Measurements from ENCODE around the gene ARID1B. TPM values are rescaled to one million over a fixed set of nuclear protein-coding genes. Genes with fewer than 3 reads are reported as not detected.

ARID1B gene
- total RNA-seq, 1 donor from 2014 or later: 248 TPM

- ChIA-PET POLR2A (no interaction called here), CTCF (no interaction called here)
- intact Hi-C loops (cut with micrococcal nuclease): no loop called here
- H3K27ac Mint-ChIP-seq: no peak overlapping the region
- ATAC-seq (ENCODE audit: low read depth) (no peak), DNase-seq (no peak)
- peaks cover 25% of the 10 kb centered on the region for H3K27me3 Mint-ChIP-seq
- no peak for TF ChIP-seq CTCF (IDR thresholded peaks at IDR 0.05)
- H3K4me1 Mint-ChIP-seq: no peaks in the 10 kb centered on the region
- H3K36me3 Mint-ChIP-seq (ENCODE audit: low read depth): no peaks in the 10 kb centered on the region
- H3K4me3 Mint-ChIP-seq: no peak overlapping the region
- peaks cover 4% of the 10 kb centered on the region for H3K9me3 Mint-ChIP-seq
Measured at GRCh38 chr6:157253017-157253416, 475.8 kb downstream of the ARID1B start.

- Mint-ChIP-seq H3K27me3 (peaks cover 26% of the 10 kb centered on the region), H3K4me3 (no peak overlapping the region), H3K27ac (no peak overlapping the region), H3K36me3 (ENCODE audit: low read depth) (no peaks in the 10 kb centered on the region), H3K4me1 (no peaks in the 10 kb centered on the region), H3K9me3 (no peaks in the 10 kb centered on the region)
- ChIA-PET POLR2A (no interaction called here), CTCF (no interaction called here)
- TF ChIP-seq CTCF (IDR thresholded peaks at IDR 0.05): no peak
- DNase-seq (no peak), ATAC-seq (ENCODE audit: low read depth) (no peak)
- intact Hi-C loops (cut with micrococcal nuclease): no loop called here
Measured at GRCh38 chr6:157253699-157254098, 476.5 kb downstream of the ARID1B start.

GRCh38 chr6:157254538-157254937, 477.4 kb downstream of the ARID1B start:
- no peaks in the 10 kb centered on the region for H3K36me3 Mint-ChIP-seq (ENCODE audit: low read depth)
- no peak for TF ChIP-seq CTCF (IDR thresholded peaks at IDR 0.05)
- intact Hi-C loops (cut with micrococcal nuclease): no loop called here
- DNase-seq: no peak
- no peak for ATAC-seq (ENCODE audit: low read depth)
- H3K27ac Mint-ChIP-seq: no peak overlapping the region
- POLR2A ChIA-PET: no interaction called here
- H3K4me3 Mint-ChIP-seq: no peak overlapping the region
- CTCF ChIA-PET: no interaction called here
- no peaks in the 10 kb centered on the region for H3K9me3 Mint-ChIP-seq
- H3K27me3 Mint-ChIP-seq: peaks cover 26% of the 10 kb centered on the region
- H3K4me1 Mint-ChIP-seq: no peaks in the 10 kb centered on the region

GRCh38 chr6:157255079-157255478, 477.9 kb downstream of the ARID1B start:
- POLR2A ChIA-PET: no interaction called here
- no peaks in the 10 kb centered on the region for H3K9me3 Mint-ChIP-seq
- peaks cover 26% of the 10 kb centered on the region for H3K27me3 Mint-ChIP-seq
- CTCF ChIA-PET: no interaction called here
- TF ChIP-seq CTCF (IDR thresholded peaks at IDR 0.05): no peak
- ATAC-seq (ENCODE audit: low read depth) (no peak), DNase-seq (no peak)
- H3K4me1 Mint-ChIP-seq: no peaks in the 10 kb centered on the region
- intact Hi-C loops (cut with micrococcal nuclease): no loop called here
- H3K4me3 Mint-ChIP-seq: no peak overlapping the region
- no peaks in the 10 kb centered on the region for H3K36me3 Mint-ChIP-seq (ENCODE audit: low read depth)
- H3K27ac Mint-ChIP-seq: no peak overlapping the region

GRCh38 chr6:157258878-157259277, 481.7 kb downstream of the ARID1B start:
- Mint-ChIP-seq H3K27ac (no peak overlapping the region), H3K36me3 (ENCODE audit: low read depth) (no peaks in the 10 kb centered on the region), H3K27me3 (peaks cover 20% of the 10 kb centered on the region), H3K4me1 (no peaks in the 10 kb centered on the region), H3K4me3 (no peak overlapping the region), H3K9me3 (no peaks in the 10 kb centered on the region)
- POLR2A ChIA-PET: no interaction called here
- ATAC-seq (ENCODE audit: low read depth): no peak
- no peak for TF ChIP-seq CTCF (IDR thresholded peaks at IDR 0.05)
- DNase-seq: no peak
- CTCF ChIA-PET: no interaction called here
- intact Hi-C loops (cut with micrococcal nuclease): no loop called here
